DMS 273 (cell line): Measurements from ENCODE around the gene SART1.
"Not testable (repeated sequence)": the region's sequence is repeated elsewhere in the genome, so short reads cannot be mapped to it uniquely, and the experiment has no call there.

Source experiments
- DNase-seq: peaks from one replicate; lab custom pipeline; 2025; ENCODE audit not compliant: unreplicated experiment; lab: John Stamatoyannopoulos, UW

SART1 gene

GRCh38 chr11:66014804-66015453 lies 53.4 kb downstream of the SART1 start:
- peak; percentile 52 for DNase-seq

DNA sequence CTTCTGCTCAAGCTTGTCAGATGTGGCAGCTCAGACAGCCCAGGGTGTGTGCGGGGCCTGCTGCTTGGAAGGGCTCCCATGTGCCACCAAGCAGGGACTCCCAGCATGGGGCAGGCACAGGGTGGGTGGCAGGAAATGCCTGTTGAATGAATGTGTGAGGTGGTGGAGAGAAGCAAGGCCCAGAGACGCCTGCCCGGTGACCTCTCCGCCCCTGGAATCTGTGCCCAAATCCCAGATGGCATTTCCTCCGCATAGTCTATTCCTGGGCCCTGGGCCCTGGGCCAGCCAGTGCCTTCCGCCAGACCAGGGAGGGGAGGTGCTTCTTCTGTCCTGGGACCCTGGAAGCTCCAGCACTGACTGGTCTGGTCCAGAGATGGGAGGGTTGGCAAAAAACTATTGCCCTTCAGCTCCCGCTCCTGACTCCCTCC lies 53.9 kb downstream of the SART1 start:
- peak; percentile 63 for DNase-seq

DNA sequence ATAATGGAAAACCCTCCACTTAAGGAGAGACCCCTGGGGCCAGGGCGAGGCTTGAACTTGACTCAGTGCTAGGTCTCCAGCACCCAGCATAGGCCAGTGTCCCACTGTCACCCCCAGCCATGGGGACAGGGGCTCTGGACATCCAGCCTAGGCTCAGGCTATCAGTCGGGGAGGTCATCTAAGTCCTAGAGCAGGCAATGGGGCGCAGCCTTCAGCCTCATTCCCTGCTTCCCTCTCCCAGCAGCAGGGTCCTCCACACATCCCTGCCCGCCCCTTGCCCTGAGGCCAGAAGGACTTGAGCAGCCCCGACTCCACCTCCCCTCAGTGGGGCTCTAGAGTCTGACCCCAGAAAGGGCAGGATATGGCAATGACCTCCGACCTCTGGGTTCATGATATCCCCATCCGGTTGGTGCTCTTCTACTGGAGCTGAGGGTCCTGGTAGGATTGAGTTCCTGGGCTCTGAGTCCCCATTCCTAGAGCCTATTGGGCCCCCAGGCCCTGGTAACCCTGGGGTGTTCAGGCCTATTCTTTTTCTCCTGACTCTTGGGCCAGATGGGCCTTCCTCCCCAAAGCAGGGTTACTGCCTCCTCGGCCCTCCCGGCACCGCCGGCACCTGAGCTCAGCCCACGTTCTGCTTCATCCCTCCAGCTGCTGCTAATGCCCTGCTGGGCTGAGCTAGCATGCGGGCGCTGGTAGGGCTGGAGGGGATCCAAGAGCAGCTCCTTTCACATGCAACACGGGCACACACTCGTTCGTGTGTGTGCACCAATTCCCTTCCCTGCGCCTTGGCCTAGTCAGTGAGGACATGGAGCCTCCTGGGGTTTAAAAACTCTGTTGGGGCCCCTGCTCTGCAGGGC lies 54.6 kb downstream of the SART1 start:
- peak; percentile 90 for DNase-seq

DNA sequence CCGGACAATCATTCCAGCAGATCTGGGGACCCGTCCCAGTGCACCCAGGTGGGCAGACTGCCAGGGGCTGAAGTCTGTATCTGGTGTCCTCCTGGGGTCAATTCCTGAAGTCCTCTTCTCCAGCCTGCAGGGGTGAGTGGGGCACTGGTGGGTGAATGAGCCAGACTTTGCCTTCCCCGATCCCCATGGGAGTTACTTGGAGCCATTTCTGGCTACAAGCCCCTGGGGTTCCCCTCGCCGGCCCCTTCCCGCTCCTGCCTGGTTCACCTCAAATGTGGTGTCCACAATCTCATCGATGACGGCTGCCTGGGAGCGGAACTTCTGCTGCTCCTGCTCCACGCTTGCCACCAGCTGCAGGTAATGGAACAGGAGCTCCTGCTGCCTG lies 55.3 kb downstream of the SART1 start:
- no peak for DNase-seq

- no peak for DNase-seq
Measured at GRCh38 chr11:66017321-66017720, 55.8 kb downstream of the SART1 start.

DNA sequence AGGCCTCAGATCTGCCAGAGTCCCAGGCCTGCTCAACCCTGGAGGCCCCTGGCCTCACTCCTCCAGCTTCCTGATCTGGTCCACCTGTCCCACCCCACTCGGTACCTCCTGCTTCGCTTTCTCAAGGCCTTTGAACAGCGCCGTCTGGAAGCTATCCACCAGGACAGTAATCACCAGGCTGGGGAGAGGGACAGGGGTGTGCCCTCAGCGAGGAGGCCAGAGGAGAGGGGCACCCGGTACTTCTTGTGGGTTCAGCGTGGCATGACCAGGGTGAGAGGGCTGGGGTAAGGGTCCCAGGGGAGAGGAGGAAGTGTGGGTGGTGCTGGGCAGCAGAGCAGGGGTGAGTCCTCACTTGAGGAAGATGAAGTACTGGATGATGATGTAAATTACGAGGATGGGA lies 58.7 kb downstream of the SART1 start:
- DNase-seq, result no peak

GRCh38 chr11:66020618-66021357 lies 59.3 kb downstream of the SART1 start:
- DNase-seq, result no peak

- DNase-seq, result peak; percentile 86
Measured at GRCh38 chr11:66022401-66023185, 61.1 kb downstream of the SART1 start.

DNA sequence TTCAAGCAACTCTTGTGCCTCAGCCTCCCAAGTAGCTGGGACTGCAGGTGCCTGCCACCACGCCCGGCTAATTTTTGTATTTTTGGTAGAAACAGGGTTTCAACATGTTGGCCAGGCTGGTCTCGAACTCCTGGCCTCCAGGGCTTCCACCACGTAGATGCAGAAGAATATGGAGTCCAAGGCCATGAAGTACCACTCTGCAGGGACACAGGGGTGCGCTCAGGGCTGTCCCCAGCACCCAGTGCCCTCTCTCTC lies 61.6 kb downstream of the SART1 start:
- DNase-seq, result not testable (repeated sequence)

DNA sequence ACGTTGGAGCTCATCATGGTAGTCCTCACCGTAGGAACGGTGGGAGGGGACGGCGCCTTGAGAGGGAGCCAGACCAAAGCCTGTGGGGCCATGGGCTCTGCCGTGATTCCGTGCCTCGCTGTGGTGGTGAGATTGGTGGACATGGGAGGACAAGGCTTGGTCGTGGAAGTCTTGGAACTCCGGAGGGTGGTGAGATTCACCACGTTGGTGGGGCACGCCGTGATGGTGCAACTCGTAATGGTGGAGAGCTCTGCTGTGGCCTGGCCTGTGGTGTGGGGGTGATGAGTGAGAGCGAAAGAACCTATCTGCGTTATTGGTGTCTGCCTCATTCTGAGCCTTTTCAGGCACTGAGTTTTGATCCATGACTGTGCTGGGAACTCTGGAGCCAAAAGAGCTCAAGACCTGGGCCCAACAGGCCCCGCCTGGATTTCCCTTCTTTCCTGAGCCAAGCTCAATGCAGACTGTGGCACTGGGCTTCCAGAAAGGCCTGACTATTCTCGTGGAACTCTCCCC lies 64.5 kb downstream of the SART1 start, which contains the start of gene CATSPER1:
Gene CATSPER1 (minus strand): TSS at position 463 of the 513 bp plus-strand sequence. CDS start 100 bp downstream, at position 363.
- no peak for DNase-seq
